Endothelial cell of umbilical vein (primary cell): ENCODE results near the gene RET. TPM values are rescaled to one million over a fixed set of nuclear protein-coding genes. Genes with fewer than 3 reads are reported as not detected.

ENCODE experiments used
- BruUV-seq: library from RNA; stranded (reverse); fragments of 400-500 nt; replicated peaks from 2 replicates; lab custom pipeline; 2021; lab: Mats Ljungman, UMichigan
- CTCF ChIA-PET: fragments of 300-600, 350-600 bp; sonication (Branson Sonifier 250); formaldehyde crosslinking; loops from one replicate; lab custom pipeline; 2021; ENCODE audit warnings: antibody characterized with exemption, inconsistent platforms; lab: Charles Lee
- POLR2A ChIA-PET: fragments of 300-600, 350-600 bp; sonication (Branson Sonifier 250); formaldehyde crosslinking; loops from one replicate; lab custom pipeline; 2021; ENCODE audit warnings: antibody characterized with exemption, inconsistent platforms; lab: Charles Lee
- DNase-seq: peaks from one replicate; pipeline ENCODE4 v3.0.0-alpha.2; 2011; ENCODE audit warnings: low read depth, low spot score
- FAIRE-seq: peaks from 2 replicates; lab custom pipeline; 2011; peaks lifted over from hg19 to GRCh38; lab: Jason Lieb, UNC
- H2AFZ ChIP-seq: 2 replicates; pipeline ENCODE4 v1.6.0; 2012; ENCODE audit warnings: low read depth, low read length, control low read depth, inconsistent platforms
- H3K27ac ChIP-seq: 2 replicates; pipeline ENCODE4 v1.5.1; 2011; ENCODE audit warnings: low read depth, mild to moderate bottlenecking, control low read depth, low read length, moderate library complexity; ENCODE audit not compliant: insufficient read depth
- H3K27me3 ChIP-seq, 2 experiments: 2 replicates each; pipeline versions ENCODE4 v1.6.0 to v1.6.1; 2011; ENCODE audit warnings: low read length in 2 of 2, mixed read lengths in 1 of 2; ENCODE audit not compliant: control insufficient read depth in 2 of 2, insufficient read depth in 2 of 2
- H3K36me3 ChIP-seq, 2 experiments: 2 replicates in 1 of 2; 3 replicates in 1 of 2; pipeline ENCODE4 v1.5.1; 2011; ENCODE audit warnings: low read length in 2 of 2, mild to moderate bottlenecking in 1 of 2, moderate library complexity in 1 of 2; ENCODE audit not compliant: control insufficient read depth in 2 of 2, insufficient read depth in 2 of 2; ENCODE audit errors: extremely low read depth in 1 of 2
- H3K4me1 ChIP-seq: 3 replicates; pipeline ENCODE4 v1.5.1; 2011; ENCODE audit warnings: mild to moderate bottlenecking, low read length; ENCODE audit not compliant: control insufficient read depth, insufficient read depth; ENCODE audit errors: extremely low read depth
- H3K4me2 ChIP-seq: 2 replicates; pipeline ENCODE4 v1.6.1; 2011; ENCODE audit warnings: low read length, control low read depth, mixed read lengths; ENCODE audit not compliant: insufficient read depth
- H3K4me3 ChIP-seq, 3 experiments: fragments of 200-600 bp in 1 of 3; sonication (generic), shearing (Covaris generic) in 1 of 3; replicated peaks in 1 of 3; 2 replicates each; pipeline ENCODE4 v1.5.1; 2011 to 2016; ENCODE audit warnings: control low read depth in 3 of 3, low read length in 3 of 3, mild to moderate bottlenecking in 2 of 3, inconsistent platforms in 1 of 3, low read depth in 1 of 3, moderate library complexity in 1 of 3; ENCODE audit not compliant: insufficient read depth in 1 of 3
- H3K79me2 ChIP-seq: 2 replicates; pipeline ENCODE4 v1.6.0; 2012; ENCODE audit warnings: low read length, inconsistent platforms; ENCODE audit not compliant: control insufficient read depth, insufficient read depth
- H3K9ac ChIP-seq: replicated peaks from 2 replicates; pipeline ENCODE3; 2011; ENCODE audit warnings: low read length, control low read depth; ENCODE audit not compliant: insufficient read depth; ENCODE audit errors: extremely low read depth
- H3K9me1 ChIP-seq: replicated peaks from 3 replicates; pipeline ENCODE4 v1.6.0; 2011; ENCODE audit warnings: mild to moderate bottlenecking, low read length; ENCODE audit not compliant: control insufficient read depth, insufficient read depth; ENCODE audit errors: extremely low read depth
- H3K9me3 ChIP-seq: replicated peaks from 2 replicates; pipeline ENCODE4 v1.5.1; 2012; ENCODE audit warnings: low read length, inconsistent platforms; ENCODE audit not compliant: control insufficient read depth, insufficient read depth
- H4K20me1 ChIP-seq: replicated peaks from 2 replicates; pipeline ENCODE3; 2011; ENCODE audit warnings: mild to moderate bottlenecking, low read length; ENCODE audit not compliant: control insufficient read depth, insufficient read depth; ENCODE audit errors: extremely low read depth
- EZH2 ChIP-seq: IDR thresholded peaks from 2 replicates; pipeline ENCODE4 v1.6.1; 2012; ENCODE audit warnings: borderline replicate concordance, low read depth, mild to moderate bottlenecking, moderate library complexity, low read length, inconsistent platforms; ENCODE audit not compliant: severe bottlenecking
- FOS ChIP-seq: IDR thresholded peaks from 2 replicates; pipeline ENCODE4 v1.6.1; 2011; ENCODE audit warnings: mild to moderate bottlenecking, low read length, moderate library complexity, borderline replicate concordance; ENCODE audit not compliant: insufficient read depth
- GATA2 ChIP-seq: IDR thresholded peaks from 2 replicates; pipeline ENCODE4 v1.7.0; 2011; ENCODE audit warnings: low read depth, mild to moderate bottlenecking, moderate library complexity, mixed read lengths, low read length; ENCODE audit not compliant: insufficient read length, insufficient read depth
- JUN ChIP-seq: IDR thresholded peaks from 2 replicates; pipeline ENCODE4 v1.6.1; 2011; ENCODE audit warnings: borderline replicate concordance, low read depth; ENCODE audit not compliant: insufficient read length, insufficient read depth
- MAX ChIP-seq: IDR thresholded peaks from 2 replicates; pipeline ENCODE4 v1.6.1; 2011; ENCODE audit not compliant: insufficient read depth, insufficient read length
- MYC ChIP-seq: IDR thresholded peaks from one replicate; pipeline ENCODE4 v1.6.1; 2011; ENCODE audit warnings: mild to moderate bottlenecking, low read depth, low read length
- POLR2A ChIP-seq: IDR thresholded peaks from 2 replicates; pipeline ENCODE4 v1.6.1; 2012; ENCODE audit warnings: low read depth, mild to moderate bottlenecking, control low read depth, low read length
- POLR2AphosphoS5 ChIP-seq: IDR thresholded peaks from 2 replicates; pipeline ENCODE4 v1.6.1; 2012; ENCODE audit warnings: low read depth, mild to moderate bottlenecking, control low read depth, low read length, moderate library complexity; ENCODE audit not compliant: insufficient read depth
- dilution Hi-C: fragments of 300-500 bp; cut with MboI; formaldehyde crosslinking; loops from one replicate; pipeline ENCODE4 v1.15.0; 2019; ENCODE audit warnings: low sequenced_read_pairs; ENCODE audit not compliant: extremely low pct_ligation_motif_present
- intact Hi-C: fragments of 100-400 bp; cut with micrococcal nuclease; formaldehyde crosslinking; loops from one replicate; pipeline ENCODE4 v1.10.0; 2022
- polyA plus RNA-seq, 4 experiments: library from polyadenylated mRNA; depleted of rRNA in 3 of 4; stranded (reverse) in 3 of 4; unstranded in 1 of 4; fragments of >200 nt; gene quantifications; 2 replicates each; pipeline versions ENCODE4 v1.2.1 to v1.2.3, GENCODE V29; 2011 to 2012; ENCODE audit warnings: missing spikeins in 1 of 4
- total RNA-seq: library from RNA; stranded (reverse); gene quantifications from 2 replicates; pipeline ENCODE4 v1.2.3, GENCODE V29; 2021
- TF ChIP-seq, protein P1 (sequence below), 2 donors: IDR thresholded peaks; 1 replicate in 1 of 2; 2 replicates in 1 of 2; pipeline ENCODE4 v1.5.1; 2011; ENCODE audit warnings: low read length in 2 of 2, mild to moderate bottlenecking in 2 of 2, moderate library complexity in 2 of 2, control low read depth in 1 of 2, inconsistent platforms in 1 of 2, low read depth in 1 of 2; ENCODE audit not compliant: insufficient read depth in 1 of 2; ENCODE audit errors: extremely low read depth in 1 of 2

RET gene
- total and polyA plus RNA-seq, 2 donors (not counting 3 experiments of a cell fraction or from before 2014, with no cell fraction given) = 0.04 to 0.22 TPM

DNA sequence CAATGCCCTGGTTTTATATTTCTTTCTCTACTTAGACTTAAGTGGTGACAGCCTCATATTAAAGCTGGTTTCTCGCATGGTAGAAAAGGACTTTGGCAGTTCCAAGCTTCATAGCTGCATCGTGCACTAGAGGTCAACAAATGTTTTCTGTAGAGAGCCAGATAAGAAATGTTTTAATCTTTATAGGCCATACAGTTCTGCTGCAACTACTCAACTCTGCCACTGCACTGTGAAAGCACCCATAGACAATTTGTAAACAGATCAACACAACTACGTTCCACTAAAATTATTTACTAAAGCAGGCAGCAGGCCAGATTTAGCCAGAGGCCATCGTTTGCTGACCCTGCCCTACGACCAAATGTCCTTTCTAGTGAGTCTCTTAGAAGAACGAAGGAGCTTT is 98.1 kb downstream of the RET start:
- Histone ChIP-seq H4K20me1 (no peaks in the 10 kb centered on the region), H3K27me3 (no peaks in the 10 kb centered on the region), H3K4me3 (no peak overlapping the region), H3K4me1 (no peaks in the 10 kb centered on the region), H3K4me2 (no peak overlapping the region), H3K9me1 (no peaks in the 10 kb centered on the region), H3K9me3 (no peaks in the 10 kb centered on the region), H2AFZ (no peak overlapping the region), H3K9ac (no peak overlapping the region), H3K27ac (no peak overlapping the region), H3K36me3 (peaks cover 1 to 3% of the 10 kb centered on the region in 2 experiments), H3K79me2 (no peaks in the 10 kb centered on the region)
- dilution Hi-C loops = no loop called here
- CTCF ChIA-PET = no interaction called here
- intact Hi-C loops = no loop called here
- BruUV-seq = no TSS peak
- TF ChIP-seq FOS = no peak
- no peak for TF ChIP-seq POLR2A
- TF ChIP-seq GATA2 = no peak
- TF ChIP-seq JUN = no peak
- TF ChIP-seq POLR2AphosphoS5 = no peak
- no peak for TF ChIP-seq EZH2
- TF ChIP-seq MYC = no peak
- TF ChIP-seq MAX = no peak
- TF ChIP-seq, protein P1, sequence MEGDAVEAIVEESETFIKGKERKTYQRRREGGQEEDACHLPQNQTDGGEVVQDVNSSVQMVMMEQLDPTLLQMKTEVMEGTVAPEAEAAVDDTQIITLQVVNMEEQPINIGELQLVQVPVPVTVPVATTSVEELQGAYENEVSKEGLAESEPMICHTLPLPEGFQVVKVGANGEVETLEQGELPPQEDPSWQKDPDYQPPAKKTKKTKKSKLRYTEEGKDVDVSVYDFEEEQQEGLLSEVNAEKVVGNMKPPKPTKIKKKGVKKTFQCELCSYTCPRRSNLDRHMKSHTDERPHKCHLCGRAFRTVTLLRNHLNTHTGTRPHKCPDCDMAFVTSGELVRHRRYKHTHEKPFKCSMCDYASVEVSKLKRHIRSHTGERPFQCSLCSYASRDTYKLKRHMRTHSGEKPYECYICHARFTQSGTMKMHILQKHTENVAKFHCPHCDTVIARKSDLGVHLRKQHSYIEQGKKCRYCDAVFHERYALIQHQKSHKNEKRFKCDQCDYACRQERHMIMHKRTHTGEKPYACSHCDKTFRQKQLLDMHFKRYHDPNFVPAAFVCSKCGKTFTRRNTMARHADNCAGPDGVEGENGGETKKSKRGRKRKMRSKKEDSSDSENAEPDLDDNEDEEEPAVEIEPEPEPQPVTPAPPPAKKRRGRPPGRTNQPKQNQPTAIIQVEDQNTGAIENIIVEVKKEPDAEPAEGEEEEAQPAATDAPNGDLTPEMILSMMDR (IDR thresholded peaks at IDR 0.05; ENCODE audit: extremely low read depth in 1 of 2, insufficient read depth in 1 of 2, low read depth in 1 of 2, low read length in 2 of 2) = no peak
- DNase-seq (no peak), FAIRE-seq (no peak)
- POLR2A ChIA-PET = no interaction called here
